Esophagus mucosa (tissue), 1 donor: ENCODE measurements around the gene LONRF2. TPM values are rescaled to one million over a fixed set of nuclear protein-coding genes. Genes with fewer than 3 reads are reported as not detected.

ENCODE experiments used
- ATAC-seq: fragments of 200-7000 bp; cut with Tn5 transposase; one replicate; pipeline ENCODE4 v1.9.1; 2020
- total RNA-seq: library from RNA; stranded (reverse); gene quantifications from one replicate; pipeline ENCODE4 v1.2.4, GENCODE V29; 2023
- donor health status: DM: yes; HTN: yes; CAD: no.

Gene LONRF2
- total RNA-seq, 1 donor from 2014 or later = 0.48 TPM

DNA sequence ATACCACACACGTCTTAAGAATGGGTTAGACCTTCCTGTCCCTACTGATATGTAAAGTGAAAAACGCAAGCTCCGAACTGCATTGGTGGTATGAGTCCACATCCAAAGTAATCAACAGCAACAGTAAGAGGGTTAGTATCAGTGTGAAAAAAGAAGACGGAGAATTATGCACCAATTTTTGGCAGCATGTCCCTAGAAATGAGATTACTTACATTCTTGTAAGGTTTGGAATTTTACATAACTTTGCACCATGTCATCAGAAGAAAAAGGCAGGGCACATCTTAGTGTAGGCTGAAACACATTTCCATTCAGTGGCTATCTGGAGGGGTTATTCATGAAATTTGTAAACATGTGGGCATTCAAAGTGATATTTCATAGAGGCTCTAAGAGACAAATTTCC lies 88.2 kb downstream of the LONRF2 start:
- ATAC-seq = no peak

DNA sequence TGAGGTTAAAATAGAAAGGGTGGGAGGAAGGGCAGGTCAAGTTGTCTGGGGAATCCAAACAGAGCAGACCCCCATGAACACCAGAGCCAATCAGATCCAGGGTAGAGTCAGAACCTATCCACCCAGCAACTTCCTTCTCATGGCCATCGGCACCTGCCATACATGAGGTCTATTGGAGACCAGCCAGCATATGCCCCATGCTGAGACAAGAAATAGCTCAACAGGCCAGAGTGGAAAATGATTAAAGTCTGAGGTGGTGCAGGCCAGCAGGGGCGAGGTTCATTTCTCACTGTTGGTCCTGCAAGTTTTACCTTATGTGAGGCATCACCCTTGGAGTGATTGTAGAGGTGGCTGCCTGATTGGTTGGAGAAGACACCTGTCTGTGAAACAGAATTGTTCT lies 89.2 kb downstream of the LONRF2 start:
- no peak for ATAC-seq

DNA sequence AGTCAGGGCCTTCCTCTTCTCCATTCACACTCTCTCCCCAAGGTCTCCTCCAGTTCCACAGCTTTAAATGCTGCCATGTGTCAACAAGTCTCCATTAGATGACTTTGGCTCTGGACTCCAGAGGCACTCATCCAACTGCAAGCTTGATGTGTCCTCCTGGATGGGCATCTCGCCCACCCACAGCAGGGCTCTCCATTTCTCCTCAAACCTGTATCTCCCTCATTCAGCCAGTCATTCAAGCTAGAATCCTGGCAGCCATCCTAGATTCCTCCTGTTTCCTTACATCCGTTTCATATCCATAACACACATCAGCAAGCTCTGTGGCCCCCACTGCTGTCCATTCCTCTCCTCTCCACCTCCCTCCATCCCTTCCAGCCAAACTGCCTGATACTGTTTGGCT lies 91.5 kb downstream of the LONRF2 start:
- no peak for ATAC-seq

DNA sequence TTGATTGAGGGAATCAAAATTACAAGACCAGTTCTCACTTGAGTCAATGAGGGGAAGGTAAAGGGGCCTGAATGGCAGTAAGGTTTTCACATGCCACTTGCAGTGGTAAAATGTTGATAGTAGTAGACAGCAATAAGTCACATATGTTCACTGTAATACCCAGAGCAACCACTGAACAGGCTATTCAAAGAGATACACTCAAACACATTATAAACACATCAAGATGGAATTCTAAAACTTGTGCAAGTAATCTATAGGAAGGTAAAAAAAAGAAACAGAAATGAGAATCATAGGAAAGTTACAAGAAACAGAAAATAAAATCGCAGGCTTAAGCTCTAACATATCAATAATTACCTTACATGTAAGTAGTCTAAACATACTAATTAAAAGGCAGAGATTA lies 93.3 kb downstream of the LONRF2 start:
- no peak for ATAC-seq

- ATAC-seq = no peak
Observed at GRCh38 chr2:100228415-100228814, 93.9 kb downstream of the LONRF2 start.

GRCh38 chr2:100224988-100225710 lies 97.2 kb downstream of the LONRF2 start:
- no peak for ATAC-seq

GRCh38 chr2:100223502-100223901 lies 98.8 kb downstream of the LONRF2 start:
- no peak for ATAC-seq

Other genes starting within 250 kb of the LONRF2 start
- gene AFF3, start 179.9 kb downstream of the LONRF2 start, total RNA-seq = 0.96 TPM
- 0.88 TPM for gene CHST10, start 95.2 kb upstream of the LONRF2 start, total RNA-seq
- gene NMS, start 148.0 kb upstream of the LONRF2 start, total RNA-seq = not detected
- 24.4 TPM for gene PDCL3, start 240.5 kb upstream of the LONRF2 start, total RNA-seq